Stimulated activated effector memory CD8-positive, alpha-beta T cell treated with anti-CD3 and anti-CD28 coated beads, Interleukin-12 subunit alpha, Interleukin-12 subunit beta, amount 100 ng/mL, for 72 hours (primary cell): ENCODE data around the gene MBNL2.
"Not testable (repeated sequence)": the region's sequence is repeated elsewhere in the genome, so short reads cannot be mapped to it uniquely, and the experiment has no call there.

Experiments used
- ATAC-seq: fragments of 150-1000 bp; cut with Tn5 transposase; 2 replicates; pipeline ENCODE4 v1.10.0; 2021
- DNase-seq, 2 donors: peaks; one replicate each; pipeline ENCODE4 v3.0.0; 2021 to 2022; ENCODE audit warnings: low spot score in 2 of 2
- H3K27ac Mint-ChIP-seq: one replicate; pipeline ENCODE4 v1.8.0; 2022; ENCODE audit warnings: mild to moderate bottlenecking, mixed read lengths
- H3K36me3 Mint-ChIP-seq: one replicate; pipeline ENCODE4 v1.8.0; 2022; ENCODE audit warnings: mild to moderate bottlenecking, mixed read lengths
- H3K4me1 Mint-ChIP-seq: one replicate; pipeline ENCODE4 v1.8.0; 2022; ENCODE audit warnings: mixed read lengths
- H3K4me3 Mint-ChIP-seq: one replicate; pipeline ENCODE4 v1.8.0; 2022; ENCODE audit warnings: mild to moderate bottlenecking, mixed read lengths
- H3K9me3 Mint-ChIP-seq: one replicate; pipeline ENCODE4 v1.8.0; 2022; ENCODE audit warnings: mixed read lengths

MBNL2 gene

DNA sequence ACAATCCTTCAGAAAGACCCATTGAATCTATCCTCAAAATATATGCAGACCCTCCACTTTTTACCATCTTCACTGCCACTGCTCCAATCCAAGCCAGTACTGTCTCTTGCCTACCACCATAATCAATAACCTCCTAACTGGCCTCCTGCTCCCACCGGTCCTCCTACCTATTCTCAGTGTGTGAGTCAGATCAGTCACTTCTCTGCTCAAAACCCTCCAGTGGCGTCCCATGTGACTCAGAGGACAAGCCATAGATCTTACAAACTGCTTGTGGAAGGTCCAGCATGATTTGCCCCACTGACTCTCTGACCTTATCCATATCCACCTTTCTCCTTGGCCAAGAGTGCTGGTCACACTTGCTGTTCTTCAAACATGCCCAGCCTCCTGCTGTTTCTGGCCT is 23.4 kb upstream of the MBNL2 start:
- no peaks in the 10 kb centered on the region for H3K36me3 Mint-ChIP-seq
- H3K4me1 Mint-ChIP-seq: peaks cover 9% of the 10 kb centered on the region
- peaks cover 5% of the 10 kb centered on the region for H3K9me3 Mint-ChIP-seq
- ATAC-seq (peak; percentile 97), DNase-seq (no peak)
- no peak overlapping the region for H3K4me3 Mint-ChIP-seq
- no peak overlapping the region for H3K27ac Mint-ChIP-seq

DNA sequence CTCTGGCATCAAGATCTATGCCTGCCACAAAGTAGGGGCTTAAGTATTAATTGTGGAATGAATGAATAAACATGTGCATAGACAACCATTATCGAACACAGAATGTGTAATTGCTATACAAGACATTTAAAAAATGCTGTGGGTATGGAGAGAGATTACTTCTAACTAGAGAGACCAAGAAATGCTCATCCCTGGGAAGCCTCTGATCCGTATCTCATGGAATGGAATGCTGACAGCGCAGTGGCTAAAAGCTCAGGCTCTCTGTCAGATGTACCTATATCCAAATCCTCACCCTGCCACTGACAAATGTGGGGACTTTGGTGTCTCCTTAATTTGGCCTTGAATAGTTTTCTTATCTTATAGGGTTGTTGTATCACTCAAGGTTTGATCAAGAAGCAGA is 22.7 kb upstream of the MBNL2 start:
- DNase-seq (no peak), ATAC-seq (no peak)
- Mint-ChIP-seq H3K36me3 (no peaks in the 10 kb centered on the region), H3K4me1 (peaks cover 9% of the 10 kb centered on the region), H3K27ac (no peak overlapping the region), H3K9me3 (peaks cover 5% of the 10 kb centered on the region), H3K4me3 (no peak overlapping the region)

DNA sequence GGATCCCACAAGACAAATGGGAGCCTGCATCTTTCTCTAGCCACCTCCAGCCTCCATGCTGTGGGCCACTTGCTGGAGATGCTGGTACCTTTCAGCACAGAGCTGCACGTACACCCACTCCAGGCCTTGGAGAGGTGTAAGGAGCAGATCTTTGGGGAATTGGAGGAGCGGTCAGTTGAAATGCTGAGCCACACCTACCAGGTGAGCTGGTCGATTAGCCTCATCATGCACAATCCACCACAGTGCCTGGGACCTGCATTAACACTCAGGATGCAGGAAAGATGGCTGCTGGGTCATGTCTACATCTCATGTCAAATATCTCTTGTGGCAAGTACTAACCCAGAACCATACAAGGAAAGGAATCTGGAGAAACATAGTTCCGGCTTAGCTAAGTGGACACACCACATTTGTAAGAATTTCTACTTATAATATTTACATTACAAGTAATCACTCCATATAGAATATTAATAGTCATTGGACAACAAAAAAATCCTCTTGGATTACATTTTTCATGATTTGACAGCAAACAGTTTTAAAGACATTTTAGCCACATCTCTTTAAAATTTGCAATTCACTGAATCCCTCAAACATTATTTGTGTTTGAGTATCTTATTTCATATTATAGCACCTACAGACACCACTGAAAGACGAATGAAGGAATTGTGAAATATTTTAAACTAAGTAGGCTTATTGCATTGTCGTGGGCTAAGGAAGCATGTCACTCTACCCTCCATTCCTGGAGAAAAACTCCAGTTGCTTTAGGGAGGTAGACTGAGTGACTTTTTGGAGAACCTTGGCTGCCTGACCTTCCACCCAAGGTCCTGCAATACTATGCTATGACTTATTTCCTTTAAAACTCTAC is 21.8 kb upstream of the MBNL2 start:
- Mint-ChIP-seq H3K27ac (no peak overlapping the region), H3K4me3 (no peak overlapping the region), H3K9me3 (peaks cover 5% of the 10 kb centered on the region), H3K36me3 (no peaks in the 10 kb centered on the region), H3K4me1 (peaks cover 9% of the 10 kb centered on the region)
- ATAC-seq: no peak
- DNase-seq: no peak

DNA sequence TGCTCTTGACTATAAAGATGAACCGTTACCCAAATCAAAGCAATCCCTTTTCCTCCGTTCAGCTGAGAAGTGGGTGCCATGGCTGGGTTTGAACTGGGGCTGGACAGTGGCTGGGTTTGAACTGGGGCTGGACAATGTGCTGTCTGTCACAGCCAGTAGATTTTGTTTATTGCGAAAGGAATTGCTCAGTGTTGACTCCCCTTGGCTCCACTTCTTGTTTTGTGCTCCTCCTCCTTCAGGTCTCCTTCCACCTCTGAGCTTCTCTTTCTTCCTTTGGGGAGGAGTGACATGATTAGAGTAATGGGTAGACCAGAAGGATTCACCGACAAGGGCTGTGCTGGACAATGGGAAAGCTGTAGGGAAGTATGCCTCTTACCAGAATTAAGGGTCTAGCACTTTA is 19.4 kb upstream of the MBNL2 start:
- ATAC-seq (no peak), DNase-seq (no peak)
- Mint-ChIP-seq H3K36me3 (no peaks in the 10 kb centered on the region), H3K27ac (no peak overlapping the region), H3K4me3 (no peak overlapping the region), H3K4me1 (peaks cover 9% of the 10 kb centered on the region), H3K9me3 (peaks cover 5% of the 10 kb centered on the region)

DNA sequence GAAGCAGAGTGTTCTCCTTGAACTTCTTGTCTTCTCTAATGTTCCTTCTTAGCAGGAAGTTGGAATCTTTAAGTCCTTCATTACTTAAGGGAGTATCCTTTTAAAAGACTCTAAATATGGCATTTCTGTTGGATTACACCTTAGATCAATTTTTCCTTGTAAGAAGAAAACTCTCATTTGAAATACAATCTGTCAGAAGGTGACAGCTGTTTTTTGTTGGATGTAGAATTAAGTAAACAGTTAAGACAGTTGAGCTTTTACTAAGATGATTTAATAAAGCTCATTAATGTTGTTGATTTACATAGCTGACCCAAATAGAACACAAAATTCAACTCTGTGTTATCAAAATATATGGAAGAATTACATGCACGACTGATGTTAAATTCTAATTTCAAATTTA is 16.7 kb upstream of the MBNL2 start:
- no peaks in the 10 kb centered on the region for H3K9me3 Mint-ChIP-seq
- no peak overlapping the region for H3K4me3 Mint-ChIP-seq
- H3K36me3 Mint-ChIP-seq: no peaks in the 10 kb centered on the region
- ATAC-seq (no peak), DNase-seq (no peak)
- H3K27ac Mint-ChIP-seq: no peak overlapping the region
- H3K4me1 Mint-ChIP-seq: peaks cover under 1% of the 10 kb centered on the region

DNA sequence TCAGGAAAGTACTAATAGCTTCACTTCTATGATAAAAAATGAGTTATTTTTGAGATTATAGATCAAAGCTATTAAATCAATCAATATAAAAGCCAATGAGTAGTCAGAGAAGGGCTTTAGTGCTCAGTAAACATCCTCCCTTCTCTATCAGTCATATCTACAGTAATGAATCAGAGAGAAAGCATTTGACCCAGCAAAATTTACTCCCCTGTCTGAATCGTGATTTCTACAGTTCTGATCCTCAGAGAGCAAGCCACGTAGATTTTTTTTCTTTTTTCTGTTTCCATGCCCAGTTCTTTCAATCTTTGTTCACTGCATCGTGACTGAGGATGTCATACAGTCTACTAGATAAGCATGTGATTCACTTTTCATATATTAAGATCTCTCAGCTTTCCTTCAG is 16.2 kb upstream of the MBNL2 start:
- no peaks in the 10 kb centered on the region for H3K36me3 Mint-ChIP-seq
- peak; percentile 100 for ATAC-seq
- H3K4me3 Mint-ChIP-seq: no peak overlapping the region
- peak overlapping the region; percentile 32 for H3K27ac Mint-ChIP-seq
- H3K9me3 Mint-ChIP-seq: no peaks in the 10 kb centered on the region
- H3K4me1 Mint-ChIP-seq: peaks cover 6% of the 10 kb centered on the region
- DNase-seq: no peak

DNA sequence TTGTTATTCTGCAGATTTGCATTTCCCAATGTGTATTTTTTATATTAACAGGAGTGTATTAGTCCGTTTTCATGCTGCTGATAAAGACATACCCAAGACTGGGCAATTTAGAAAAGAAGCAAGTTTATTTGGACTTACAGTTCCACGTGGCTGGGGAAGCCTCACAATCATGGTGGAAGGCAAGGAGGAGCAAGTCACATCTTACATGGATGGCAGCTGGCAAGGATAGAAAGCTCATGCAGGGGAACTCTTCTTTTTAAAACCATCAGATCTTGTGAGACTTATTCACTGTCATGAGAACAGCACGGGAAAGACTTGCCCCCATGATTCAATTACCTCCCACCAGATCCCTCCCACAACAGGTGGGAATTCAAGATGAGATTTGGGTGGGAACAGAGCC is 14.9 kb upstream of the MBNL2 start:
- H3K9me3 Mint-ChIP-seq, H3K36me3 Mint-ChIP-seq, H3K27ac Mint-ChIP-seq, DNase-seq, ATAC-seq, H3K4me3 Mint-ChIP-seq, H3K4me1 Mint-ChIP-seq: not testable (repeated sequence)

DNA sequence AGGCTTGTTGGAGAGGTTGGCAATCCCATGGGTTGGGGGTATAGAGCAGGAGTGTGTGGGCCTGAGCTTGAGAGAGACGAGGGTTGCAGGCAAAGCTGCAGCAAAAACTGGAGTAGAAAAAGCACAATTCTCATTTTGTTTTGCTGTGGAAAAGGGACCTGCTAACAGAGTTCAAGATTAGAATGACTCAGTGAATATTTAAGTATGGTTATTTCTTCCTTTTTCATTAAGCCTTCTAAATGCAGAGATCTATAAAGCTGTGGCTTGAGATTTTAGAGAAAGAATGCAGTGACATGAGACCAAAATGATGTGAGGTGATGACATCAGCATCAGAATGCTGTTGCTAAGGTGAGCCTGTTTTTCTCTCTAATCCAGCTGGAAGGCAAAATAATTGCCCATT is 10.8 kb upstream of the MBNL2 start:
- DNase-seq: no peak
- H3K36me3 Mint-ChIP-seq: no peaks in the 10 kb centered on the region
- ATAC-seq: no peak
- H3K9me3 Mint-ChIP-seq: no peaks in the 10 kb centered on the region
- no peak overlapping the region for H3K4me3 Mint-ChIP-seq
- no peak overlapping the region for H3K27ac Mint-ChIP-seq
- peaks cover 15% of the 10 kb centered on the region for H3K4me1 Mint-ChIP-seq

DNA sequence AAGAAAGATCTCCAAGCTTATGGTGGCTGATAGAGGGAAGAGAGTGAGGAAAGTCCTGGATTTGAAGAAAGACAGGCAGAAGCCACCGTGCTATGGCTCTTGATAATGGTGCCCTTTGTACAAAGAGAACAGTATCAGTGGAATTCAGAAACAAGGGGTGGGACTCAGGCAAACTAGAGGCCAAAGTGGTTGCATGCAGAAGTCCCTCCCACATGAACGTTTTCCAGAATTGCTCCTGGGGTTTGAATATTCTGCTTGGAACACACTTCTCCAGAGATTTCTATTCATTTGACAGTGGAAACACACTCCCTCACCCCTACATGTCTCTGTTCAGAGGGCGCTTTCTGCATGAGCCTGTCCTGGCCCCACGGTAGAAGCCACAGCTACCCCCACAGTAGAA is 10.1 kb upstream of the MBNL2 start:
- ATAC-seq: no peak
- no peak overlapping the region for H3K27ac Mint-ChIP-seq
- H3K9me3 Mint-ChIP-seq: no peaks in the 10 kb centered on the region
- H3K36me3 Mint-ChIP-seq: no peaks in the 10 kb centered on the region
- H3K4me3 Mint-ChIP-seq: no peak overlapping the region
- H3K4me1 Mint-ChIP-seq: peaks cover 15% of the 10 kb centered on the region
- no peak for DNase-seq

DNA sequence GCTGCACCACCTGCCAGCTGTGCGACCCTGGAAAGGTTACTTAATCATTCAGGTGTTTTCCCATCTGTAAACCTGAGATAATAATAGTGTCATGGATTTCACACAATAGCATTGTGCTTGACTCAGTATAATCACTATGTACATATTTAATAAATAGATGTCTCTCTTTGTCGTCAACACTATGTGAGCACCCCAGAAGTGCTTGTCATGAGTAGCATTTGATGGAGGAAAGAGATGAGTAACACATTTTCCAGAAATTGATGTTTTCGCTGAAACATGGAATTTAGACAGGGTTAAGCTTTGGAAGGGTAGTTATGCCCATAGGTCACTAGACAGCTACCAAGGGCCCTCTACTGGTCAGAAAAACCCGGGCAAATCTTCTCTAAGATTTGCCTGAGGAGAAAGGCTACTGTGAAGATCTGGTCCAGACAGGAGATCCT is 9.5 kb upstream of the MBNL2 start:
- H3K4me3 Mint-ChIP-seq: no peak overlapping the region
- DNase-seq: no peak
- H3K36me3 Mint-ChIP-seq: no peaks in the 10 kb centered on the region
- no peaks in the 10 kb centered on the region for H3K9me3 Mint-ChIP-seq
- ATAC-seq: no peak
- H3K27ac Mint-ChIP-seq: no peak overlapping the region
- H3K4me1 Mint-ChIP-seq: peaks cover 15% of the 10 kb centered on the region

DNA sequence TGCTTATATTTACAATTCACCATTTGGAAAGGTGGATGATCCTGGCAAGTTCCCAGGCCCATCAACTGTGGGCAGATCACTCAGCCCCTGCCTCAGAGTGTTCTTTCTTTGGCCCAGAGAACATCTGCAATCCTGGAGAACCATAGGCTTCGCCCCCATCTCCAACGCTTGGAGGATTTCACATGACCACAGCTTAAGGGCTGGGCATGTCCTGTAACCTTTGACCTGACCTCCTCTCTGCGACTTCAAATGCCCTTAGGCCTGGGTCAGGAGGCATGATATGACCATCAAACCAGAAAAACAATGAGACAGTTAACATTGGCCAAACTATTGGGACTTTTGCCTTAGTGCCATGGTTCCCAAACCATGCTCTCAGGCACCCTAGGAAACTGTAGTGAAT is 7.2 kb upstream of the MBNL2 start:
- H3K27ac Mint-ChIP-seq: no peak overlapping the region
- ATAC-seq (no peak), DNase-seq (no peak)
- H3K36me3 Mint-ChIP-seq: no peaks in the 10 kb centered on the region
- peaks cover 15% of the 10 kb centered on the region for H3K4me1 Mint-ChIP-seq
- no peak overlapping the region for H3K4me3 Mint-ChIP-seq
- no peaks in the 10 kb centered on the region for H3K9me3 Mint-ChIP-seq

DNA sequence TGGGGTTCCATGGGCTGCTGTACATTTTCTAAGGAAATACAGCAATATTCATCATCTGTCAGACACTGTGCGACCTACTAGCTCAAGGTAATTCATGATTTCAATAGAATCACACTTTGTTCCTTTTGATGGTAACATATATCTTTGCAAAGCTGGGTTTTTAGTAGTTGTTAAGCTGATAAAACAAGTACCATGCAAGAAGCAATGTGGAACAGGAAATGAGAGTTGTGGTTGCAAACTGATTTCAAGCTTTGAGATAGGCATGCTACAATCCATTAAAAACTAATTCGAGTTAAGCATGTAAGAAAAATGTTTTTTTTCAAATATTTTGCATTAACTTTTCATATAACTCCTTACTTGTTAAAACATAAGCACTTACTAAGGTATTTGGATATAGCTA is 6.8 kb upstream of the MBNL2 start:
- no peak overlapping the region for H3K4me3 Mint-ChIP-seq
- no peaks in the 10 kb centered on the region for H3K36me3 Mint-ChIP-seq
- no peak overlapping the region for H3K27ac Mint-ChIP-seq
- DNase-seq: no peak
- peak; percentile 56 for ATAC-seq
- no peaks in the 10 kb centered on the region for H3K9me3 Mint-ChIP-seq
- H3K4me1 Mint-ChIP-seq: peaks cover 19% of the 10 kb centered on the region

DNA sequence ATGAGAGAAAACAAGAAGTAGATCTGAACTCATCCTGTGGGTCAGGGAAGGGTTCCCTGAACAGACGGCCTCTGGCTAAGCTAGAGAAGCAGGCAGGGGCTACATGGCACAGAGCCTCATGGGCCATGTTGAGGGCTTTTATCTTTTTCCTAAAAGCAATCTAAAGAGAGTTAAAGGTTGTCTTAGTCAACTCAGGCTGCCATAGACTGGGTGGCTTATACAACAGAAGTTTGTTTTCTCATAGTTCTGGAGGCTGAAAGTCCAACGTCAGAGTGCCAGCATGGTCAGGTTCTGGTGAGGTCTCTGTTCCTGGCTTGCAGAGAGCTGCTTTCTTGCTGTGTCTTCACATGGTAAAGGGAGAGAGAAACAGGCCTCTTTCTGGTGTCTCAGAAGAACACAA is 2.9 kb upstream of the MBNL2 start:
- ATAC-seq: no peak
- H3K4me1 Mint-ChIP-seq: peaks cover 13% of the 10 kb centered on the region

DNA sequence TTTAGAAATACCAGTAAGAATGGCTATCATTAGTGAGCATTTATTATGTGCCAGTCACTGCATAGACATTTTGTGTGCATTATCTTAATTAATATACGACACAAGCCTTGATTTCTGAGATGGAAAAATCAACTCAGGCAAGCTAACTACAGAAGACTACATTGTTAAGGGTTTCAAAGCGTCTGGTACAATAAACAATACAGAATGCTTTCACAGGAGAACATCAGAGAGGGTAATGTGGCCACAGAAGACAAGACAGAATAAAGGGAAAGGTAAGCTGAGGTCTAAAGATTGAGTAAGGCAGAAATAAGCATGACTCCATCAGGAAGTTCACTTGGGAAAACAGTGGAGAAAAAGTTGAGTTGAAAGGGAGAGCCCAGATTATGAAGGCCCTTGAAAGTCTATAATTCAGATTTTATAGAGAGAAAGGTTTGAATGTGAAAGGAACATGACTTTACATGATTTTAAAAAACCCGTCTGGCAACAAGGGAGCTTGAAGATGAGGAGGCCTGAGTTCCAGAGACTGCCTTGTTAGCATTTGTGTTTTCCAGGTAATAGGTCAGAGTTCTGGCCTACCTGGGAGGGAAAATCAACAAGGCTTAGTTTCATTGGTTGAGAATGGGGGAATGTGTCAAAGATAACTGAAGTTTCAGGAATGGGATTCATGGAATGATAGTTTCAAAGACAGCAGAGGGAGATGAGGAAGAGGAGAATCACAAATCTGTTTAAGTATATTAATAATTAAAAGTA is 1.8 kb upstream of the MBNL2 start:
- no peak for ATAC-seq
- Mint-ChIP-seq H3K4me1 (peaks cover 13% of the 10 kb centered on the region), H3K36me3 (no peaks in the 10 kb centered on the region), H3K9me3 (no peaks in the 10 kb centered on the region), H3K4me3 (no peak overlapping the region), H3K27ac (peak overlapping the region; percentile 2)
- DNase-seq: no peak

More for the DNA sequence above, 2.9 kb upstream of the MBNL2 start:
- no peak for DNase-seq
- H3K27ac Mint-ChIP-seq: no peak overlapping the region
- no peaks in the 10 kb centered on the region for H3K36me3 Mint-ChIP-seq
- no peaks in the 10 kb centered on the region for H3K9me3 Mint-ChIP-seq
- H3K4me3 Mint-ChIP-seq: no peak overlapping the region

DNA sequence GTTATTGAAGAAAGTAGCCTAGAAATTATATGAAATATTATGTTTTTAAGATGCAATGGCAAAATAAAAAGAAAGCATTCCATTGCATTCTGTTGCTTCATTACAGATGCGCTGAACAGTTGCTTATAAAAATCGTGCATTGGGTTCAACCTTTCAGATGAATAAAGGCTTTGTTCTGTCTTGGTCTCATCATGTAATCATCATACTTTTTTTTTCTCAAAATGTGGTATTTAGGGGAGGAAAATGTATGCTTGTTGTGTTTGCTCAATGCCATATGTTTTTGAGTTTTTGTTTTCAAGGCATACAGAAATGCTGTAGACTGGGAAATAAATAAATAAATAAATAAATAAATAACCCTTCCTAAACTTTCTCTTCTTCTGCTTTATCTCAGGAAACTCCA is 1.1 kb upstream of the MBNL2 start:
- ATAC-seq (no peak), DNase-seq (no peak)
- no peaks in the 10 kb centered on the region for H3K9me3 Mint-ChIP-seq
- H3K36me3 Mint-ChIP-seq: no peaks in the 10 kb centered on the region
- peaks cover 20% of the 10 kb centered on the region for H3K4me1 Mint-ChIP-seq
- no peak overlapping the region for H3K4me3 Mint-ChIP-seq
- no peak overlapping the region for H3K27ac Mint-ChIP-seq

DNA sequence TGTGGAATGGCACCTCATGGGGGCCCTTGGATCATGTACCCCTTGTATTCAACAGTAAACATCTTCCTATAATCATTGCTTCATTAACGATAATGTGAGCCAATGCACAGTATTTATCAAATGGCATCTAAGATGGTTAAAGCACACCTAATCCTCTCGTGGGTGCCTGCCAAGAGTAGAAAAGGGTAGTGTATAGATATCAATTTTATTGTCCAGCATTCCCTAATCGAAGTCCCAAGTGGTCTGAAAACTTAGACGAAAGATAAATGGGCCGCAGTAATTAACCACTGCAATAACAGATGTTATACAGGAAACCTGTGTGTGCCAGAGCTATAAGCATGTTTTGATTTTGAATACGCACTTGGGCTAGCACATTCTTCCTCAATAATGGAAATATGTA is 667 bp upstream of the MBNL2 start:
- Mint-ChIP-seq H3K36me3 (no peaks in the 10 kb centered on the region), H3K4me3 (peak overlapping the region; percentile 76), H3K9me3 (no peaks in the 10 kb centered on the region), H3K27ac (no peak overlapping the region), H3K4me1 (peaks cover 21% of the 10 kb centered on the region)
- DNase-seq (no peak), ATAC-seq (no peak)
